ENCODE measurements around the gene PCIF1. TPM values are rescaled to one million over a fixed set of nuclear protein-coding genes. Genes with fewer than 3 reads are reported as not detected.
A peak's percentile ranks its signal among the peaks of the same experiment; 100 is the strongest.

The PCIF1 gene
- total RNA-seq, 1 experiment from 2014 or later, result 26.8 TPM

DNA sequence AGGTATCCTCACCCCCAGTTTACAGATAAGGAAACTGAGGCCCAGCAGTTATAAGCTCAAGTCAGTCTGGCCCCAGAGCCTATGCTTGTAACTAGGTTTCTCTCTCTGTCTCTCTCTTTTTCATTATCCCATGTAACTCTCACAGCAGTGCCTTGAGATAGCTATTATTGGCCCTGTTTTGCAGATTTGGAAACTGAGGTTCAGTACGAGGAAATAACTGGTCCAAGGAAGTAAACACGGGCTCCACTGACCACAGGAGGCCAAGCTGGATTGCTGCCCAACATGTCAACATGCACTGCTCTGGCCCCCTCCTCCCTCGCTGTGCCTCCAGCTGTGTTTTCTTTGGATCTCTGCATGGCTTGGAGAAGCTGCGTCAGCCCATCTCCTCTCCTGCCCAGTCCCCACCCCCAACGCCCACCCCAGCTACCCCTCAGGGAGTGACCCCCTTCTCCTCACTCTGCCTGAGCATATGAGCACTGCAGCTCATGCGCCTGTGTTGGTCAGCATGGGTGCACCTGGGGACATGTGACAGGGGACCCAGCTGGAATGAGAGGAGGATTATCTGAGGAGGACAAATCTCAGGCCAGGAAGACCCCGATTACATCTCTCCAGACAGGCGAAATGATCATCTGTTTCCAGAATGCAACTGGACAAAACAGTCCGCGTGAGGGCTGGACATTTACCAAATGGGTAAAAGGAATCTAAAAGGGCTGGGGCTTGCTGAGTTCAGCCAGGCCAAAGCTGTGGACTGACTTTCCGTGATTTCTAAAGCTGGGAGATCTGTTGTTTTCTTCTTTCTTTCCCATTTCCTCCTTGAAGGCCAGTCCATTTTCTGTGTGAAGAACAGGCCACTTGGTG, 14.7 kb upstream of the PCIF1 start:
- Histone ChIP-seq H3K9ac (ENCODE audit: extremely low read depth, insufficient read length, low read length) (no peak overlapping the region), H3K18ac (ENCODE audit: insufficient read length, low read depth, low read length) (no peak overlapping the region), H4K5ac (ENCODE audit: insufficient read length, low read depth, low read length) (peak overlapping the region; percentile 24), H3K27me3 (ENCODE audit: insufficient read depth, low read length) (no peaks in the 10 kb centered on the region), H2BK15ac (ENCODE audit: low read depth, low read length) (no peak overlapping the region), H3K27ac (ENCODE audit: insufficient read length, low read depth, low read length) (no peak overlapping the region), H3K79me2 (ENCODE audit: insufficient read depth, low read length) (no peaks in the 10 kb centered on the region), H3K4me1 (ENCODE audit: insufficient read depth, low read length) (no peaks in the 10 kb centered on the region), H3K9me3 (ENCODE audit: control insufficient read depth, low read depth, low read length) (no peaks in the 10 kb centered on the region), H3K4ac (ENCODE audit: low read depth, low read length) (no peak overlapping the region), H3K79me1 (ENCODE audit: insufficient read depth, low read depth, low read length, poor library complexity, severe bottlenecking) (no peaks in the 10 kb centered on the region), H3K4me2 (ENCODE audit: insufficient read depth, insufficient read length, low read length) (no peak overlapping the region), H2BK5ac (ENCODE audit: insufficient read length, low read length) (no peak overlapping the region), H4K8ac (replicated peaks; ENCODE audit: insufficient read length, low read depth, low read length) (no peak overlapping the region), H4K91ac (ENCODE audit: insufficient read length, low read depth, low read length) (no peak overlapping the region), H4K20me1 (ENCODE audit: control insufficient read depth, insufficient read depth, insufficient read length) (no peaks in the 10 kb centered on the region), H2AFZ (ENCODE audit: low read length) (no peak overlapping the region), H2AK5ac (ENCODE audit: insufficient read length, low read length) (no peak overlapping the region), H3K23me2 (ENCODE audit: insufficient read length, low read depth, low read length, poor library complexity, severe bottlenecking) (no peaks in the 10 kb centered on the region), H3K14ac (ENCODE audit: insufficient read depth, low read length) (no peak overlapping the region), H2BK12ac (ENCODE audit: insufficient read length, low read depth, low read length) (no peak overlapping the region), H3K23ac (ENCODE audit: insufficient read length, low read depth, low read length) (no peak overlapping the region), H2BK20ac (ENCODE audit: low read depth, low read length, poor library complexity, severe bottlenecking) (no peak overlapping the region), H2BK120ac (ENCODE audit: low read depth, low read length, poor library complexity, severe bottlenecking) (no peak overlapping the region), H3K56ac (ENCODE audit: insufficient read length, low read depth, low read length) (no peak overlapping the region), H3T11ph (ENCODE audit: low read length) (no peak overlapping the region)
- no peak for TF ChIP-seq CTCF (conservative IDR thresholded peaks at IDR 0.05)
- peaks cover 7 to 13% of the 10 kb centered on the region in 2 experiments; a peak in 3 of 4 replicates for H3K4me1 Mint-ChIP-seq
- H3K4me3 Mint-ChIP-seq, result no peak overlapping the region
- H3K27me3 Mint-ChIP-seq (ENCODE audit: low read depth), result peaks cover 6% of the 10 kb centered on the region
- no peaks in the 10 kb centered on the region for H3K9me3 Mint-ChIP-seq
- H3K36me3 Mint-ChIP-seq (ENCODE audit: insufficient read depth in 1 of 3, low read depth in 3 of 3), result no peaks in the 10 kb centered on the region
- peak overlapping the region in 1 of 3 experiments; percentile 47; a peak in 2 of 7 replicates for H3K27ac Mint-ChIP-seq
- no CpG with 5 or more reads among the region's 11 CpGs for WGBS (ENCODE audit: extremely low coverage, insufficient read length, low lambda C conversion rate)
- no peak for DNase-seq
